Neural crest cell (in vitro differentiated cells): Measurements from ENCODE around the gene DEFB112. TPM values are rescaled to one million over a fixed set of nuclear protein-coding genes. Genes with fewer than 3 reads are reported as not detected.

Experiments used
- DNase-seq: peaks from one replicate; pipeline ENCODE4 v3.0.0; 2021; ENCODE audit warnings: low read depth, mixed read lengths, low spot score
- H3K27ac Mint-ChIP-seq: one replicate; pipeline ENCODE4 v1.8.0; 2021; ENCODE audit warnings: mild to moderate bottlenecking, mixed read lengths; ENCODE audit not compliant: unreplicated experiment
- H3K27me3 Mint-ChIP-seq: 2 replicates; pipeline ENCODE4 v1.8.0; 2021; ENCODE audit warnings: low read depth, mild to moderate bottlenecking, mixed read lengths
- H3K36me3 Mint-ChIP-seq: 2 replicates; pipeline ENCODE4 v1.8.0; 2021; ENCODE audit warnings: low read depth, mild to moderate bottlenecking, mixed read lengths
- H3K4me1 Mint-ChIP-seq: 2 replicates; pipeline ENCODE4 v1.8.0; 2021; ENCODE audit warnings: mixed read lengths
- H3K4me3 Mint-ChIP-seq: one replicate; pipeline ENCODE4 v1.8.0; 2021; ENCODE audit warnings: mild to moderate bottlenecking, mixed read lengths
- H3K9me3 Mint-ChIP-seq: 2 replicates; pipeline ENCODE4 v1.8.0; 2021; ENCODE audit warnings: mixed read lengths
- CTCF ChIP-seq: fragments of 200-600 bp; sonication (generic); conservative IDR thresholded peaks from 2 replicates; pipeline ENCODE4 v1.5.0; 2021; ENCODE audit warnings: antibody characterized with exemption, mild to moderate bottlenecking
- long read RNA-seq: library from polyadenylated mRNA; unstranded; transcript quantifications from one replicate; pipeline ENCODE4 v2.0.0, GENCODE V29; 2020
- total RNA-seq: library from RNA; stranded (reverse); gene quantifications from 2 replicates; pipeline ENCODE4 v1.2.1, GENCODE V29; 2021

Gene DEFB112
- not detected in 2 replicates for total RNA-seq
- long read RNA-seq, result 0 reads

- Mint-ChIP-seq H3K27ac (no peak within 1 kb of the TSS), H3K4me1 (no peaks in the 10 kb centered on the region), H3K9me3 (no peaks in the 10 kb centered on the region), H3K36me3 (no peaks in the 10 kb centered on the region), H3K27me3 (no peaks in the 10 kb centered on the region), H3K4me3 (no peak within 1 kb of the TSS)
- no peak for TF ChIP-seq CTCF
- no peak for DNase-seq
Observed at GRCh38 chr6:50049829-50050228, at the start of gene DEFB112. Gene DEFB112 (minus strand): TSS chr6:50049929. CDS start chr6:50049869, 60 bp downstream.

DNA sequence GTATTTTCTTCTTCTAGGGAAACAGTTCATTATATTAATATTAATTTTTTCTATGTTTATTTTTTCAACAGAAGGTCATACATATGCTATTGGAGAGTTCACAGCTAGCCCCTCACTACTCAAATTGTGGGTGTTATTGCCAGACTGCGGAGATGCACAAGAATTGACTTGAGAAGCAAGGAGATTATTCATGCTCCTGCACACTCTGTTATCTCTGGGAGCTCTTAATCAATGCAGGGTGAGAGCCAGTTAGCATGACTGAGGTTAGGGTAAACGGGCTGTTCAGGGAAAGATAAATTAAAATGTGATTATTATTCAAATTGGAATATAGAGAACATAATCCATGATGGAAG lies 48.9 kb upstream of the DEFB112 start:
- no peaks in the 10 kb centered on the region for H3K4me1 Mint-ChIP-seq
- DNase-seq, result no peak
- H3K9me3 Mint-ChIP-seq, result no peaks in the 10 kb centered on the region
- no peak for TF ChIP-seq CTCF
- no peak overlapping the region for H3K27ac Mint-ChIP-seq
- no peak overlapping the region for H3K4me3 Mint-ChIP-seq
- H3K36me3 Mint-ChIP-seq, result no peaks in the 10 kb centered on the region
- H3K27me3 Mint-ChIP-seq, result no peaks in the 10 kb centered on the region

DNA sequence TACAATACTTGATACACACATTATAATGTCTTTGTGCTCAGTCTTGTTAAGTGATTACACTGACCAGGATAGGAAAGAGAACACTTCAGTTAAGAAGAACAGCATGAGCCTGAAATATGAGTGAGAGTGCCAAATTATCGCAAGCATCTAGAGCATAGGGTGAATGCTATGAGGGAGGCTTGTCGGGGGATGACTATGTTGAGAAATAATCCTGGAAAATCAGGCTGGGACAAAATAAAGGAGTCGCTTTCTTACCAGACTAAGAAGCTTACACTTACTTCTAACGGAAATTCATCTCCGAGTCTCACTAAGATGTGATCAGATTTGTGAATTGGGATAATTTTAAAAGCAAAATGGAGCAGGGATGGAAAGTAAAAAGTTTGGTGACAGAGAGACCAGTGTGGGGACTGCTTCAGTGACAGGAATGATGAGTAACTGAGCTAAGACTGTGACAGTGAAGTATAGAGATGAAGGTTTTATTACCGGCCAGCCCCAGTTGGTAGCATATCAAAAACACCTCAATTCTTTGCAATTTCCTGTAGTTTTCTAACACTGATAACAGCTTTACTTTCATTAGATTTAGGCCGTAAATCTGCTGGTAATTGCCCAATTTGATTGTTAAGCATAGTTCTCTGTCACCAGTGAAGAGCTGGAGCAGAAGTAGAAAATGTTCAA lies 48.4 kb upstream of the DEFB112 start:
- H3K36me3 Mint-ChIP-seq, result no peaks in the 10 kb centered on the region
- H3K4me1 Mint-ChIP-seq, result no peaks in the 10 kb centered on the region
- TF ChIP-seq CTCF, result no peak
- no peak for DNase-seq
- H3K4me3 Mint-ChIP-seq, result no peak overlapping the region
- no peak overlapping the region for H3K27ac Mint-ChIP-seq
- no peaks in the 10 kb centered on the region for H3K9me3 Mint-ChIP-seq
- H3K27me3 Mint-ChIP-seq, result no peaks in the 10 kb centered on the region

DNA sequence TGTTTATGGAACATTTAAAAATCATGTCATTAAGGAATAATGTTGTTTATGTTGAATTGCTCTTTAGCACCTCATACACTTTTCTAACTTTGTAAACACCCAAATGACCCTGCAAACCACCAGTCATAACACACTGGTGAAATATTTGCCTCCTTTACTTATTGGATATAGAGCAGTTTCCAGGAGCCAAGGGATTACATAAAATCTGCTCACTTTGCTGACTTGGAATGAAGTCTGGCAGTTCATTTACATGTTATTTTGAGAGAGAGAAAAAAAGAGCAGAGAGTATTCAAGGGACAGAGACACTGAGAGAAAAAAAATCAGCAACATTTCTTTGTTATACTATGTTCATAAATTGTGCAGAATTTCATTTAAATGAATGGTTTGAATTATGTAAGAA lies 46.6 kb upstream of the DEFB112 start:
- no peak for DNase-seq
- Mint-ChIP-seq H3K4me1 (no peaks in the 10 kb centered on the region), H3K27me3 (no peaks in the 10 kb centered on the region), H3K36me3 (no peaks in the 10 kb centered on the region), H3K27ac (no peak overlapping the region), H3K9me3 (no peaks in the 10 kb centered on the region), H3K4me3 (no peak overlapping the region)
- TF ChIP-seq CTCF, result no peak

- Mint-ChIP-seq H3K27ac (no peak overlapping the region), H3K27me3 (no peaks in the 10 kb centered on the region), H3K4me1 (no peaks in the 10 kb centered on the region), H3K4me3 (no peak overlapping the region), H3K36me3 (no peaks in the 10 kb centered on the region), H3K9me3 (no peaks in the 10 kb centered on the region)
- no peak for DNase-seq
- no peak for TF ChIP-seq CTCF
Observed at GRCh38 chr6:50093938-50094272, 44.2 kb upstream of the DEFB112 start.
